ENCODE data around the gene CAMKK2.
"Not testable (repeated sequence)": the region's sequence is repeated elsewhere in the genome, so short reads cannot be mapped to it uniquely, and the experiment has no call there.

DNA sequence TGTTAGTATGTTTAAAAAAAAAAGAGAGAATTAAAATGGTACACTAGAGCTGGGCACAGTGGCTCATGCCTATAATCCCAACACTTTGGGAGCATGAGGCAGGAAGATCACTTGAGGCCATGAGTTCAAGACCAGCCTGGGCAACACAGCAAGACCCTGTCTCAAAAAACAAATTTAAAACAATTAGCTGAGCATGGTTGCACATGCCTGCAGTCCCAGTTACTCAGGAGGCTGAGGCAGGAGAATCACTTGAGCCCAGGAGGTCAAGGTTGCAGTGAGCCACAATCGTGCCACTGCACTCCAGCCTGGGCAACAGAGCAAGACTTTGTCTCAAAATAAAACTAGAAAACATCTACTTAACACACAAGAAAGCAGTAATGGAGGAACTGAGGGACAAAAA lies 13.7 kb upstream of the CAMKK2 start:
- TF ChIP-seq POLR2A (IDR thresholded peaks at IDR 0.05): not testable (repeated sequence)
- TF ChIP-seq, protein P1, sequence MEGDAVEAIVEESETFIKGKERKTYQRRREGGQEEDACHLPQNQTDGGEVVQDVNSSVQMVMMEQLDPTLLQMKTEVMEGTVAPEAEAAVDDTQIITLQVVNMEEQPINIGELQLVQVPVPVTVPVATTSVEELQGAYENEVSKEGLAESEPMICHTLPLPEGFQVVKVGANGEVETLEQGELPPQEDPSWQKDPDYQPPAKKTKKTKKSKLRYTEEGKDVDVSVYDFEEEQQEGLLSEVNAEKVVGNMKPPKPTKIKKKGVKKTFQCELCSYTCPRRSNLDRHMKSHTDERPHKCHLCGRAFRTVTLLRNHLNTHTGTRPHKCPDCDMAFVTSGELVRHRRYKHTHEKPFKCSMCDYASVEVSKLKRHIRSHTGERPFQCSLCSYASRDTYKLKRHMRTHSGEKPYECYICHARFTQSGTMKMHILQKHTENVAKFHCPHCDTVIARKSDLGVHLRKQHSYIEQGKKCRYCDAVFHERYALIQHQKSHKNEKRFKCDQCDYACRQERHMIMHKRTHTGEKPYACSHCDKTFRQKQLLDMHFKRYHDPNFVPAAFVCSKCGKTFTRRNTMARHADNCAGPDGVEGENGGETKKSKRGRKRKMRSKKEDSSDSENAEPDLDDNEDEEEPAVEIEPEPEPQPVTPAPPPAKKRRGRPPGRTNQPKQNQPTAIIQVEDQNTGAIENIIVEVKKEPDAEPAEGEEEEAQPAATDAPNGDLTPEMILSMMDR (IDR thresholded peaks at IDR 0.05): not testable (repeated sequence)
